Kidney epithelial cell (primary cell): ENCODE data around the gene SPAG6. TPM values are rescaled to one million over a fixed set of nuclear protein-coding genes. Genes with fewer than 3 reads are reported as not detected.

Source experiments
- DNase-seq: peaks from one replicate; pipeline ENCODE4 v3.0.0-alpha.2; 2010; ENCODE audit warnings: low read depth
- H3K27me3 ChIP-seq: 2 replicates; pipeline ENCODE4 v1.6.0; 2011; ENCODE audit warnings: low read length; ENCODE audit not compliant: control insufficient read depth, insufficient read depth
- H3K36me3 ChIP-seq: 2 replicates; pipeline ENCODE4 v1.5.1; 2011; ENCODE audit warnings: low read length; ENCODE audit not compliant: control insufficient read depth, insufficient read depth
- H3K4me3 ChIP-seq: 2 replicates; pipeline ENCODE4 v1.5.1; 2011; ENCODE audit warnings: low read depth, mild to moderate bottlenecking, control low read depth, low read length
- total RNA-seq: library from RNA; depleted of rRNA; stranded (reverse); fragments of >200 nt; gene quantifications from 2 replicates; pipeline ENCODE4 v1.2.3, GENCODE V29; 2015
- TF ChIP-seq, protein P1 (sequence below): IDR thresholded peaks from 2 replicates; pipeline ENCODE4 v1.5.1; 2011; ENCODE audit warnings: mild to moderate bottlenecking, moderate library complexity, low read length, control low read depth, inconsistent platforms; ENCODE audit not compliant: insufficient read depth, poor library complexity, severe bottlenecking

SPAG6 gene
- total RNA-seq, 1 donor from 2014 or later, result 0.79 TPM

GRCh38 chr10:22453320-22453719 lies 108.0 kb downstream of the SPAG6 start:
- no peak for DNase-seq
- TF ChIP-seq, protein P1, sequence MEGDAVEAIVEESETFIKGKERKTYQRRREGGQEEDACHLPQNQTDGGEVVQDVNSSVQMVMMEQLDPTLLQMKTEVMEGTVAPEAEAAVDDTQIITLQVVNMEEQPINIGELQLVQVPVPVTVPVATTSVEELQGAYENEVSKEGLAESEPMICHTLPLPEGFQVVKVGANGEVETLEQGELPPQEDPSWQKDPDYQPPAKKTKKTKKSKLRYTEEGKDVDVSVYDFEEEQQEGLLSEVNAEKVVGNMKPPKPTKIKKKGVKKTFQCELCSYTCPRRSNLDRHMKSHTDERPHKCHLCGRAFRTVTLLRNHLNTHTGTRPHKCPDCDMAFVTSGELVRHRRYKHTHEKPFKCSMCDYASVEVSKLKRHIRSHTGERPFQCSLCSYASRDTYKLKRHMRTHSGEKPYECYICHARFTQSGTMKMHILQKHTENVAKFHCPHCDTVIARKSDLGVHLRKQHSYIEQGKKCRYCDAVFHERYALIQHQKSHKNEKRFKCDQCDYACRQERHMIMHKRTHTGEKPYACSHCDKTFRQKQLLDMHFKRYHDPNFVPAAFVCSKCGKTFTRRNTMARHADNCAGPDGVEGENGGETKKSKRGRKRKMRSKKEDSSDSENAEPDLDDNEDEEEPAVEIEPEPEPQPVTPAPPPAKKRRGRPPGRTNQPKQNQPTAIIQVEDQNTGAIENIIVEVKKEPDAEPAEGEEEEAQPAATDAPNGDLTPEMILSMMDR, result no peak
- H3K36me3 ChIP-seq, result no peaks in the 10 kb centered on the region
- no peak overlapping the region for H3K4me3 ChIP-seq
- H3K27me3 ChIP-seq, result no peaks in the 10 kb centered on the region

GRCh38 chr10:22453948-22454591 lies 108.8 kb downstream of the SPAG6 start:
- Histone ChIP-seq H3K27me3 (no peaks in the 10 kb centered on the region), H3K36me3 (no peaks in the 10 kb centered on the region), H3K4me3 (no peak overlapping the region)
- TF ChIP-seq, protein P1, result no peak
- DNase-seq, result no peak

GRCh38 chr10:22454634-22455033 lies 109.3 kb downstream of the SPAG6 start:
- TF ChIP-seq, protein P1, result no peak
- H3K36me3 ChIP-seq, result no peaks in the 10 kb centered on the region
- DNase-seq, result no peak
- H3K4me3 ChIP-seq, result no peak overlapping the region
- no peaks in the 10 kb centered on the region for H3K27me3 ChIP-seq

DNA sequence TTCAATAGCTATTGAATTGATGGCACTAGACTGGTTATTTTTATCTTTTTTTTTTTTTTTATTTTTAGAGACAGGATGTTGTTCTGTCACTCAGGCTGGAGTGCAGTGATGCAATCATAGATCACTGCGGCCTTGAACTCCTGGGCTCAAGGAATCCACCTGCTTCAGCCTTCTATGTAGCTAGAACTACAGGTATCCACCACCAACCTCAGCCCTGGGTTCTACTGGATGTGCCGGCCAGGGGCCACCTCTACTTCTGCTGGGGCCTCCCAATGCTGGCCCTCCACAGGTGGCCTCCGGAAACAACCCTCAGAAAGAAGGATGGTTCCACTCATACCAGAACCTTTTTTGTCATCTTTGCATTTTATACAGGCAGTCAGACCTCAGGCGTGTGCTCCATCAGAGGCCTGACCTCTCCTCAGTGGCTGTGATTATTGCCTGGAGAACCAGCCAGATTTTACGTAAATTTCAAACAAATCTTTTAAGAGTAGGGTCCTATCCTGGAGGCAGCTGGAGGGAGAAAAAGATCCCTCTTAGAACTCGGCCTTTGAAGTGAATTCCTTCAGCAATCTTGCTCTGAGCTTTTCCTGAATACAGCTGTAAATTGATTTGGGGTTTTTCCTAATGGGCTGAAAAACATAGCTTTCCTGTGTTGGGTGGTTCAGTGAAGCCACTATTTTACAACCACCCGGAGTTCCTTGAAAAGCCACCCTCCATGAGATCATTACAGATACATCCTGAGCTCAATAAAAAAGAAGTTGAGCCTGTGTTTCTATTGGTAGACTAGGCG lies 110.0 kb downstream of the SPAG6 start:
- no peaks in the 10 kb centered on the region for H3K36me3 ChIP-seq
- no peak for DNase-seq
- TF ChIP-seq, protein P1, result no peak
- H3K27me3 ChIP-seq, result no peaks in the 10 kb centered on the region
- no peak overlapping the region for H3K4me3 ChIP-seq

- no peaks in the 10 kb centered on the region for H3K36me3 ChIP-seq
- TF ChIP-seq, protein P1, result no peak
- no peaks in the 10 kb centered on the region for H3K27me3 ChIP-seq
- DNase-seq, result no peak
- no peak overlapping the region for H3K4me3 ChIP-seq
Measured at GRCh38 chr10:22456486-22456885, 111.2 kb downstream of the SPAG6 start.
